PC-3 (cell line): ENCODE results near the gene ETV5.

ENCODE experiments used
- CTCF ChIP-seq: fragments of 300-600 bp; sonication (generic); conservative IDR thresholded peaks from 2 replicates; pipeline ENCODE4 v1.5.1; 2017; ENCODE audit warnings: antibody characterized with exemption, low read depth, mild to moderate bottlenecking, low read length
- EZH2 ChIP-seq: fragments of 300-600 bp; sonication (generic); IDR thresholded peaks from one replicate; pipeline ENCODE4 v1.6.1; 2017; ENCODE audit warnings: antibody characterized with exemption, mild to moderate bottlenecking, low read length; ENCODE audit not compliant: unreplicated experiment

GRCh38 chr3:186044968-186045367 is 63.9 kb downstream of the ETV5 start:
- TF ChIP-seq CTCF: no peak
- TF ChIP-seq EZH2: no peak
